ENCODE measurements around the gene PLEKHA7. TPM values are rescaled to one million over a fixed set of nuclear protein-coding genes. Genes with fewer than 3 reads are reported as not detected.

Gene PLEKHA7
- polyA plus RNA-seq, 1 of the 3 experiments (the other 2 are of a cell fraction): 0.12 TPM

GRCh38 chr11:16791191-16791961, 222.8 kb downstream of the PLEKHA7 start:
- ChIA-PET POLR2A (no interaction called here), CTCF (interaction anchor here (0.7 to 1.8 kb wide), 3 partner anchors 19 to 272 kb away, joined by 3 to 4 read pairs (median 3); no protein-coding TSS in a partner anchor)
- Histone ChIP-seq H3K4me3 (ENCODE audit: low read depth in 2 of 2, low read length in 1 of 2) (no peak overlapping the region), H3K9me3 (no peaks in the 10 kb centered on the region), H3K9ac (peak overlapping the region; percentile 58; the same call in 1 of the 2 replicates), H3F3A (replicated peaks; ENCODE audit: insufficient read depth) (peaks cover 27% of the 10 kb centered on the region), H3K36me3 (replicated peaks in 1 of 2; ENCODE audit: control insufficient read depth in 1 of 2, insufficient read depth in 2 of 2, low read length in 1 of 2) (no peaks in the 10 kb centered on the region), H3K4me2 (peak overlapping the region; percentile 69), H4K20me1 (ENCODE audit: insufficient read depth) (no peaks in the 10 kb centered on the region), H3K27ac (ENCODE audit: low read depth in 2 of 2, low read length in 1 of 2) (peak overlapping the region; percentile 47 to 92; a peak in 3 of 4 replicates), H3K9me2 (no peaks in the 10 kb centered on the region), H2AFZ (ENCODE audit: low read depth) (peak overlapping the region; percentile 92), H3K79me2 (ENCODE audit: insufficient read depth) (no peaks in the 10 kb centered on the region), H3K4me1 (ENCODE audit: control insufficient read depth in 1 of 2, insufficient read depth in 2 of 2, low read depth in 1 of 2, low read length in 1 of 2) (peaks cover 0 to 10% of the 10 kb centered on the region in 2 experiments), H3K27me3 (ENCODE audit: insufficient read depth) (no peaks in the 10 kb centered on the region)
- DNase-seq: no peak
- 50% methylated on average over 12 of the region's 13 CpGs for WGBS (ENCODE audit: low lambda C conversion rate)
- no peak for TF ChIP-seq RFX5 (IDR thresholded peaks at IDR 0.05; ENCODE audit: low read length)
- TF ChIP-seq TEAD4 (IDR thresholded peaks at IDR 0.05; ENCODE audit: borderline replicate concordance, insufficient read depth): 0 out of 2 replicates have a peak, but pooled peaks have one; percentile 54
- no peak for TF ChIP-seq SMC3 (IDR thresholded peaks at IDR 0.05; ENCODE audit: low read depth, low read length)
- no peak for TF ChIP-seq NRF1 (IDR thresholded peaks at IDR 0.05; ENCODE audit: low read depth, low read length)
- TF ChIP-seq JUND (IDR thresholded peaks at IDR 0.05): peak; percentile 83
- no peak for TF ChIP-seq CTCF (IDR thresholded peaks at IDR 0.05)
- TF ChIP-seq GATA2 (CRISPR knock-in tag; IDR thresholded peaks at IDR 0.05): no peak
- no peak for TF ChIP-seq USF2 (IDR thresholded peaks at IDR 0.05; ENCODE audit: borderline replicate concordance, low read depth, low read length)
- peak; percentile 51 for TF ChIP-seq PBX3 (IDR thresholded peaks at IDR 0.05)
- peak; percentile 68 for TF ChIP-seq MAX (IDR thresholded peaks at IDR 0.05; ENCODE audit: low read depth)
- peak; percentile 95 for TF ChIP-seq FOSL2 (IDR thresholded peaks at IDR 0.05; ENCODE audit: borderline replicate concordance, low read depth)
- TF ChIP-seq TCF12 (IDR thresholded peaks at IDR 0.05): peak; percentile 70
- TF ChIP-seq ZBTB33 (IDR thresholded peaks at IDR 0.05; ENCODE audit: borderline replicate concordance, low read depth): no peak
- peak in 1 of 2 experiments; percentile 22; a peak in 1 of 4 replicates for TF ChIP-seq EP300 (IDR thresholded peaks at IDR 0.05; ENCODE audit: borderline replicate concordance in 1 of 2, low read depth in 1 of 2, low read length in 1 of 2)
- peak; percentile 49; the same call in 1 of the 2 replicates for TF ChIP-seq POLR2AphosphoS5 (IDR thresholded peaks at IDR 0.05; ENCODE audit: low read depth, low read length)
- TF ChIP-seq FOXM1 (IDR thresholded peaks at IDR 0.05; ENCODE audit: low read depth): no peak
- TF ChIP-seq CHD2 (IDR thresholded peaks at IDR 0.05; ENCODE audit: low read length, partially characterized antibody): no peak
- TF ChIP-seq REST (IDR thresholded peaks at IDR 0.05; ENCODE audit: low read depth, low read length): 0 out of 2 replicates have a peak, but pooled peaks have one; percentile 18
